HG03442 (cell line): ENCODE data around the gene KPNA6.
A peak's percentile ranks its signal among the peaks of the same experiment; 100 is the strongest.

Experiments
- ATAC-seq: cut with Tn5 transposase; IDR thresholded peaks from one replicate; pipeline ENCODE4 v1.9.1; 2021; ENCODE audit warnings: mild to moderate bottlenecking, moderate library complexity; ENCODE audit not compliant: unreplicated experiment

KPNA6 gene

DNA sequence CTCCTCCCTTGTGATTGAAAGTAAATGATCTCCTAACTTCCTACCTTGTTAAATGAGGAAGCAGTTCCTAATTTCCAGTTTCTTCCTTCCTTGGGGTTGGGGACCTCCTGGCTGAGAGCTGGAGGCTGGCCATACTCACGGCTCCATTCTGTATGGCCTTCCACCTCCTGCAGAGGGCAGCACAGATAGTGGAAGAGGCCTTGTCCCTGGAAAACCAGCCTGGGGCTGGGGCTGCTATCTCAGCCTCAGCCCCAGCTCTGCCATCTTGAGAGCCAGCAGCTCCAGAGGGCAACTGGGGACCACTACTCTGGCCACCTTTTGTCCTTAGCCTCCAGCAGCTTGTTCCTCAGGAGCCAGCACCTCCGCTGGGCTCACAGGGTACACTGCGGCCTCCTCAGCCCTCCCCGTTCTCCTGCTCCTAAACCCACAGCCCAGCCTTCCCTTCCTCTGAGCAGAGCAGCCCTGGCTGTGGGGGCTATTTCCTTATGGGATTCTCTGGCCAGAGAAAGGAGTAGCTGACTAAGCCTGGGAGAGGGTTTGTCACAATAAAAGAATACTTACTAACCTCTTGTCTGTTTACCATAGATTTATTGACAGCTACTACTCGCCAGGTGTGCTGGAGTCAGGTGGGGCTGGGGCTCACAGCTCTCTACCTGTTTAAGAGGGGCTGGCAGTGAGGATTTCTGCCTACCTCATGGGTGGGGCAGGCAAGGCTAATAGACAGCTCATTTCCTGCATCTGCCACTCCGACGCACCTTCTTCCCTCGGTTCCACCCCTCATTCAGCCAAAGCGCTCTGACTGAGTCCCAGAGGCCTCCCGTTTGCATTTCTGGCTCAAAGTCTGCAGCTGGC lies 108.0 kb downstream of the KPNA6 start:
- ATAC-seq: no peak

DNA sequence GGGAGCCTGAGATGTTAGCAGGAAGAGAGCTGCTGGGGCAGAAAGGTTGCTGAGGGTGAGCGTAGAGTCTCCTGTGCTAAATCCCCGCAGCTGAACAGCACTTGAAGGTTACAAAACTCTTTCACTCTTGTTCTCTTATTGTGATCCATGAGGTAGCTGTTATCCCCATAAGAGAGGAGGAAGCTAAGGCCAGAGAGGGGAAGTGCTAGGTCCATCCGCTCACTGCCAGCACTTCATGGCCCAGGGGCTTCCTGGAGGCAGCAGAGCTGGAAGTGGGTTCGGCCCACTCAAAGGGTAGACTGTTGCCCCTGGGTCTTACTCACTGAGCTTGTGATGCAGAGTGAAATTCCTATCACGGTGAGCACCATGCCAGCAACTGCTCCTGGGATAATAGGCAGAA lies 108.7 kb downstream of the KPNA6 start:
- no peak for ATAC-seq

GRCh38 chr1:32219022-32219421 lies 111.2 kb downstream of the KPNA6 start:
- no peak for ATAC-seq

GRCh38 chr1:32220746-32221580 lies 113.1 kb downstream of the KPNA6 start:
- no peak for ATAC-seq

- ATAC-seq: no peak
Observed at GRCh38 chr1:32221581-32221979, 113.7 kb downstream of the KPNA6 start.

GRCh38 chr1:32221980-32222755 lies 114.3 kb downstream of the KPNA6 start, which contains the start of the genes EIF3I and TMEM234:
TSS of gene EIF3I (plus strand) at chr1:32222407. CDS start at chr1:32222442, 35 bp downstream.
TSS of gene TMEM234 (minus strand) at chr1:32222353. CDS start at chr1:32222322, 31 bp downstream.
- ATAC-seq: peak; percentile 95

DNA sequence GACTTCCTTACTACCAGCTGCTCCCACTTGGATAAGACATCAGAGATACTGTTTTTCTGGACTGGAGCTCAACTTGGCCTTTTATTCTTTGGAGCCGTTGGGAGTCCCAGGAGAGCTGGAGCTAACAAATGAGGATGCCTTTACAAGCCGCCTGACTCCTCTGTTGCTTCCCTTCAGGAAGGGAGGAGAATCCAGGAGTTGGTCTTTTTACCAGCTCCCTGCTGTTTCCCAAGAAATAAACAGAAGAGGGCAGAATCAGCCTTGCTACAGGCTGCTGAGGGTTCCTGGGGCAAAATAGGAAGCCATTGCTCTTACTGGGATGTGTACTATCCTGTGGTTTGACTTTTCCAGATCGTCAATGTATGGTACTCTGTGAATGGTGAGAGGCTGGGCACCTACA lies 115.8 kb downstream of the KPNA6 start:
- no peak for ATAC-seq

- no peak for ATAC-seq
Observed at GRCh38 chr1:32224285-32224684, 116.4 kb downstream of the KPNA6 start.
